Suprapubic skin (tissue), 4 donors: ENCODE results near the gene RARS1. TPM values are rescaled to one million over a fixed set of nuclear protein-coding genes. Genes with fewer than 3 reads are reported as not detected.

Source experiments
- DNase-seq, 2 donors: peaks; one replicate each; pipeline ENCODE4 v3.0.0-alpha.2; 2019; ENCODE audit warnings: low spot score in 2 of 2
- H3K27ac ChIP-seq: fragments of 200-600 bp; sonication (generic); one replicate; pipeline ENCODE4 v1.5.1; 2019
- H3K27me3 ChIP-seq: fragments of 200-600 bp; sonication (generic); one replicate; pipeline ENCODE4 v1.5.1; 2019
- H3K36me3 ChIP-seq: fragments of 200-600 bp; sonication (generic); one replicate; pipeline ENCODE4 v1.5.1; 2019
- H3K4me1 ChIP-seq: fragments of 200-600 bp; sonication (generic); one replicate; pipeline ENCODE4 v1.5.1; 2019
- H3K4me3 ChIP-seq: fragments of 200-600 bp; sonication (generic); one replicate; pipeline ENCODE4 v1.5.1; 2019; ENCODE audit warnings: mild to moderate bottlenecking
- H3K9me3 ChIP-seq: fragments of 200-600 bp; sonication (generic); one replicate; pipeline ENCODE4 v1.5.1; 2019
- EP300 ChIP-seq: sonication (generic); formaldehyde crosslinking; IDR thresholded peaks from one replicate; pipeline ENCODE4 v1.6.1; 2017; ENCODE audit warnings: antibody characterized with exemption
- POLR2A ChIP-seq, 2 donors: fragments of 450-650 bp; IDR thresholded peaks; one replicate each; pipeline ENCODE4 v1.6.1; 2017; ENCODE audit warnings: antibody characterized with exemption in 2 of 2, mild to moderate bottlenecking in 2 of 2, moderate library complexity in 2 of 2
- POLR2AphosphoS5 ChIP-seq, 3 donors: sonication (generic); formaldehyde crosslinking; IDR thresholded peaks; one replicate each; pipeline ENCODE4 v1.6.1; 2017; ENCODE audit warnings: antibody characterized with exemption in 3 of 3
- WGBS: methylation state at CpG from one replicate; pipeline ENCODE4 v1.1.5; 2018; 5-methylcytosine and 5-hydroxymethylcytosine counted together
- total RNA-seq, 4 donors: library from RNA; depleted of rRNA; stranded (reverse); fragments of >200 nt; gene quantifications; one replicate each; pipeline ENCODE4 v1.1.0, GENCODE V29; 2016
- TF ChIP-seq, protein P1 (sequence below), 2 donors: fragments of 200-600 bp in 1 of 2; fragments of 450-650 bp in 1 of 2; sonication (generic) in 1 of 2; IDR thresholded peaks; one replicate each; pipeline ENCODE4 v1.5.1; 2016 to 2019; ENCODE audit warnings: antibody characterized with exemption in 2 of 2, mild to moderate bottlenecking in 1 of 2, moderate library complexity in 1 of 2

RARS1 gene
- total RNA-seq, 4 donors from 2014 or later = 58.6 to 129 (median 77.0) TPM

DNA sequence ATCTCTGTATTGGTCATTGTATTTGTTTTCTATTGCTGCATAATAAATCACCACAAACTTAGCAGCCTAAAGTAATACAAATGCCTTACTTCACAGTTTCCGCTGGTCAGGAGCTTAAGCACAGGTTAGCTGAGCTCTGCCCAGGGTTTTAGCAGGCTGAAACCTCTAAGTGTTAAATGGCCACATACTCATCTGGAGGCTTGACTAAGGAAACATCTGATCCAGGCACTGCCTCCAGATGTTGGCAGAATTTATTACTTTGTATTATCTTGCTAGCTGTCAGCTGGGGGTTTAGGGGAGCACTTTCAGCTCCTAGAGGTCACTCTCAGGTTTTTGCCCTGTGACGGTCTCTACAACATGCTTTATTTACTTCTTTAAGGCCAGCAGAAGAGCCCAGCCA, 23.2 kb upstream of the RARS1 start:
- Histone ChIP-seq H3K9me3 (no peaks in the 10 kb centered on the region), H3K4me3 (no peak overlapping the region), H3K27ac (no peak overlapping the region), H3K4me1 (no peaks in the 10 kb centered on the region), H3K27me3 (no peaks in the 10 kb centered on the region), H3K36me3 (peaks cover 8% of the 10 kb centered on the region)
- 92% methylated on average over 2 of the region's 2 CpGs for WGBS
- no peak for TF ChIP-seq POLR2AphosphoS5 (IDR thresholded peaks at IDR 0.05)
- no peak for TF ChIP-seq EP300
- TF ChIP-seq, protein P1, sequence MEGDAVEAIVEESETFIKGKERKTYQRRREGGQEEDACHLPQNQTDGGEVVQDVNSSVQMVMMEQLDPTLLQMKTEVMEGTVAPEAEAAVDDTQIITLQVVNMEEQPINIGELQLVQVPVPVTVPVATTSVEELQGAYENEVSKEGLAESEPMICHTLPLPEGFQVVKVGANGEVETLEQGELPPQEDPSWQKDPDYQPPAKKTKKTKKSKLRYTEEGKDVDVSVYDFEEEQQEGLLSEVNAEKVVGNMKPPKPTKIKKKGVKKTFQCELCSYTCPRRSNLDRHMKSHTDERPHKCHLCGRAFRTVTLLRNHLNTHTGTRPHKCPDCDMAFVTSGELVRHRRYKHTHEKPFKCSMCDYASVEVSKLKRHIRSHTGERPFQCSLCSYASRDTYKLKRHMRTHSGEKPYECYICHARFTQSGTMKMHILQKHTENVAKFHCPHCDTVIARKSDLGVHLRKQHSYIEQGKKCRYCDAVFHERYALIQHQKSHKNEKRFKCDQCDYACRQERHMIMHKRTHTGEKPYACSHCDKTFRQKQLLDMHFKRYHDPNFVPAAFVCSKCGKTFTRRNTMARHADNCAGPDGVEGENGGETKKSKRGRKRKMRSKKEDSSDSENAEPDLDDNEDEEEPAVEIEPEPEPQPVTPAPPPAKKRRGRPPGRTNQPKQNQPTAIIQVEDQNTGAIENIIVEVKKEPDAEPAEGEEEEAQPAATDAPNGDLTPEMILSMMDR (IDR thresholded peaks at IDR 0.05) = no peak
- TF ChIP-seq POLR2A (IDR thresholded peaks at IDR 0.05) = no peak
- DNase-seq = no peak

- Histone ChIP-seq H3K27ac (no peak overlapping the region), H3K36me3 (peaks cover 9% of the 10 kb centered on the region), H3K9me3 (no peaks in the 10 kb centered on the region), H3K4me1 (no peaks in the 10 kb centered on the region), H3K27me3 (no peaks in the 10 kb centered on the region), H3K4me3 (no peak overlapping the region)
- DNase-seq = no peak
- 50% methylated on average over 5 of the region's 5 CpGs for WGBS
- TF ChIP-seq, protein P1 (IDR thresholded peaks at IDR 0.05) = no peak
- TF ChIP-seq POLR2AphosphoS5 (IDR thresholded peaks at IDR 0.05) (no peak), EP300 (no peak), POLR2A (IDR thresholded peaks at IDR 0.05) (no peak)
Observed at GRCh38 chr5:168464214-168464613, 22.1 kb upstream of the RARS1 start.

GRCh38 chr5:168464641-168465040, 21.6 kb upstream of the RARS1 start:
- Histone ChIP-seq H3K9me3 (no peaks in the 10 kb centered on the region), H3K36me3 (peaks cover 12% of the 10 kb centered on the region)

GRCh38 chr5:168467755-168468330, 18.4 kb upstream of the RARS1 start:
- Histone ChIP-seq H3K36me3 (peaks cover 12% of the 10 kb centered on the region), H3K9me3 (no peaks in the 10 kb centered on the region), H3K4me3 (no peak overlapping the region), H3K4me1 (peaks cover 5% of the 10 kb centered on the region), H3K27me3 (no peaks in the 10 kb centered on the region), H3K27ac (no peak overlapping the region)
- DNase-seq = no peak
- TF ChIP-seq POLR2A (IDR thresholded peaks at IDR 0.05) (no peak), EP300 (no peak), POLR2AphosphoS5 (IDR thresholded peaks at IDR 0.05) (no peak)
- TF ChIP-seq, protein P1 (IDR thresholded peaks at IDR 0.05) = no peak
- 84% methylated on average over 12 of the region's 12 CpGs for WGBS

More at GRCh38 chr5:168464641-168465040, 21.6 kb upstream of the RARS1 start:
- Histone ChIP-seq H3K27ac (no peak overlapping the region), H3K4me1 (no peaks in the 10 kb centered on the region), H3K4me3 (no peak overlapping the region), H3K27me3 (no peaks in the 10 kb centered on the region)
- TF ChIP-seq, protein P1 (IDR thresholded peaks at IDR 0.05) = no peak
- TF ChIP-seq EP300 (no peak), POLR2A (IDR thresholded peaks at IDR 0.05) (no peak), POLR2AphosphoS5 (IDR thresholded peaks at IDR 0.05) (no peak)
- 88% methylated on average over 20 of the region's 20 CpGs for WGBS
- DNase-seq = no peak

- H3K27me3 ChIP-seq = no peaks in the 10 kb centered on the region
- H3K9me3 ChIP-seq = no peaks in the 10 kb centered on the region
- no peak overlapping the region for H3K27ac ChIP-seq
- DNase-seq = no peak
- H3K36me3 ChIP-seq = peaks cover 12% of the 10 kb centered on the region
- peaks cover 5% of the 10 kb centered on the region for H3K4me1 ChIP-seq
- H3K4me3 ChIP-seq = no peak overlapping the region
- WGBS = 84% methylated on average over 8 of the region's 8 CpGs
- TF ChIP-seq POLR2A (IDR thresholded peaks at IDR 0.05) (no peak), EP300 (no peak), POLR2AphosphoS5 (IDR thresholded peaks at IDR 0.05) (no peak)
- TF ChIP-seq, protein P1 (IDR thresholded peaks at IDR 0.05) = no peak
Observed at GRCh38 chr5:168468836-168469235, 17.4 kb upstream of the RARS1 start.
